BE2C (cell line): ENCODE measurements around the gene NACC2.
"Not testable (repeated sequence)": the region's sequence is repeated elsewhere in the genome, so short reads cannot be mapped to it uniquely, and the experiment has no call there.

ENCODE experiments used
- DNase-seq: peaks from one replicate; pipeline ENCODE4 v3.0.0-alpha.2; 2020
- H3K27me3 ChIP-seq: fragments of 250-450 bp; sonication (Bioruptor Pico); 2 replicates; pipeline ENCODE4 v1.5.1; 2020; ENCODE audit warnings: mild to moderate bottlenecking
- H3K36me3 ChIP-seq: fragments of 250-450 bp; sonication (Bioruptor Pico); 2 replicates; pipeline ENCODE4 v1.5.1; 2020; ENCODE audit warnings: mild to moderate bottlenecking
- H3K4me1 ChIP-seq: fragments of 250-450 bp; sonication (Bioruptor Pico); 2 replicates; pipeline ENCODE4 v1.5.1; 2020
- H3K4me3 ChIP-seq: 2 replicates; pipeline ENCODE4 v1.5.1; 2011; ENCODE audit warnings: low read depth, low read length
- H3K9me3 ChIP-seq: fragments of 250-450 bp; sonication (Bioruptor Pico); 2 replicates; pipeline ENCODE4 v1.5.1; 2020
- TF ChIP-seq, protein P1 (sequence below): IDR thresholded peaks from 2 replicates; pipeline ENCODE4 v1.5.1; 2012; ENCODE audit warnings: mild to moderate bottlenecking, low read depth, low read length

Gene NACC2

GRCh38 chr9:135968601-135969000 is 126.5 kb downstream of the NACC2 start:
- no peaks in the 10 kb centered on the region for H3K36me3 ChIP-seq
- no peaks in the 10 kb centered on the region for H3K9me3 ChIP-seq
- no peak for DNase-seq
- TF ChIP-seq, protein P1, sequence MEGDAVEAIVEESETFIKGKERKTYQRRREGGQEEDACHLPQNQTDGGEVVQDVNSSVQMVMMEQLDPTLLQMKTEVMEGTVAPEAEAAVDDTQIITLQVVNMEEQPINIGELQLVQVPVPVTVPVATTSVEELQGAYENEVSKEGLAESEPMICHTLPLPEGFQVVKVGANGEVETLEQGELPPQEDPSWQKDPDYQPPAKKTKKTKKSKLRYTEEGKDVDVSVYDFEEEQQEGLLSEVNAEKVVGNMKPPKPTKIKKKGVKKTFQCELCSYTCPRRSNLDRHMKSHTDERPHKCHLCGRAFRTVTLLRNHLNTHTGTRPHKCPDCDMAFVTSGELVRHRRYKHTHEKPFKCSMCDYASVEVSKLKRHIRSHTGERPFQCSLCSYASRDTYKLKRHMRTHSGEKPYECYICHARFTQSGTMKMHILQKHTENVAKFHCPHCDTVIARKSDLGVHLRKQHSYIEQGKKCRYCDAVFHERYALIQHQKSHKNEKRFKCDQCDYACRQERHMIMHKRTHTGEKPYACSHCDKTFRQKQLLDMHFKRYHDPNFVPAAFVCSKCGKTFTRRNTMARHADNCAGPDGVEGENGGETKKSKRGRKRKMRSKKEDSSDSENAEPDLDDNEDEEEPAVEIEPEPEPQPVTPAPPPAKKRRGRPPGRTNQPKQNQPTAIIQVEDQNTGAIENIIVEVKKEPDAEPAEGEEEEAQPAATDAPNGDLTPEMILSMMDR: no peak
- peaks cover 5% of the 10 kb centered on the region for H3K4me1 ChIP-seq
- H3K27me3 ChIP-seq: no peaks in the 10 kb centered on the region
- no peak overlapping the region for H3K4me3 ChIP-seq

GRCh38 chr9:135968083-135968476 is 127.0 kb downstream of the NACC2 start:
- Histone ChIP-seq H3K4me3 (no peak overlapping the region), H3K27me3 (no peaks in the 10 kb centered on the region), H3K4me1 (peaks cover 5% of the 10 kb centered on the region), H3K36me3 (no peaks in the 10 kb centered on the region), H3K9me3 (no peaks in the 10 kb centered on the region)
- TF ChIP-seq, protein P1: no peak
- no peak for DNase-seq

GRCh38 chr9:135966916-135967260 is 128.2 kb downstream of the NACC2 start:
- H3K4me1 ChIP-seq, H3K27me3 ChIP-seq, DNase-seq, H3K9me3 ChIP-seq, H3K4me3 ChIP-seq, H3K36me3 ChIP-seq: not testable (repeated sequence)

DNA sequence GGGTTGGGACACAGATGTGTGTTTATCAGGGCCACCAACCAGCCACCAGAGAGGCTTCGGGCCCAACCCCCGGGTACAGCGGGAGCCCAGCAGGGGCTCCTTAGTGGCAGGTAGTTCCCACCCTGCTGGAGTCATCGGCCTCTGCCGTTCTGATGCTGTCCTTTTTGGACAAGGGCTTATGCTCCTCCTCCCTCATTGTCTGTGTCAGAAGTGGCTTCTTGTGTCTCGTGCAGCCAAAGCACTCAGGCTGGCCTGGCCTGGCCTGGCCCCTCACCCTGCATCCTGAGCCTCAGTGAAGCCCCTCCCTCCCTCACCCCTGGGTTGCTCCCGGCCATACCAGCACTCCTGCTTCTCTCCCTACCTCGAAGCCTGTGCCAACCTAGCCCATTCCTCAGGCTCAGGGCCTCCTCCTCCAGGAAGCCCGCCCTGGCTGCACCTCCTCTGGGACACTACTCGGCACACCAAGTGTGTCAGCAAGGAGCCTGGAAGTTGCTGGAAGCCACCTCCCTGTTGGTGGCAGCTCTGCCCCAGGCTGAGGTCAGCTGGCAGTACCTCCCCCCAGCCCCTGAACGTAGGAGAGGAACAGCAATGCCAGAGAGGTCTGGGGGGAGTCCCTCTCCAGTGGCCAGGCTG is 129.8 kb downstream of the NACC2 start:
- Histone ChIP-seq H3K4me3 (no peak overlapping the region), H3K36me3 (no peaks in the 10 kb centered on the region), H3K4me1 (peaks cover 12% of the 10 kb centered on the region), H3K9me3 (no peaks in the 10 kb centered on the region), H3K27me3 (no peaks in the 10 kb centered on the region)
- TF ChIP-seq, protein P1: no peak
- no peak for DNase-seq

DNA sequence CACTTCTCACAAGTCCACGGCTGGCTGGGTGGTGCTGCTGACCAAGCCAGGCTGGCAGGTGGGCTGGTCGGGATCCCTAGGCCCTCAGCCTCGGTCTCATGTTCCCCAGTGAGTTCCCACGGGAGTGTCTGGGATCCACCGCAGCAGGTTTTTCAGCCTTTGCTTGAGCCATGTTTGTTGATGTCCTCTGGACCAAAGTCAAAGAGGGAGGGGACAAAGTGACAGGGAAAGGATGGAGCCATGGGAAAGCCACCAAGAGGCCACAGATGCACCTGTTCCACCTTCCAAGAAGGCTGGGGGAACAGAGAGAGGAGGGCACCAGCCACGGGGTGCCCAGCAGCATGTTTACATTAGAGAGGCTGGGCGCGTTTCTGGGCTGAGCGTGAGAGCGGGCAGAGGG is 131.2 kb downstream of the NACC2 start:
- Histone ChIP-seq H3K4me1 (peaks cover 12% of the 10 kb centered on the region), H3K9me3 (no peaks in the 10 kb centered on the region), H3K4me3 (no peak overlapping the region), H3K27me3 (no peaks in the 10 kb centered on the region), H3K36me3 (no peaks in the 10 kb centered on the region)
- TF ChIP-seq, protein P1: no peak
- no peak for DNase-seq

DNA sequence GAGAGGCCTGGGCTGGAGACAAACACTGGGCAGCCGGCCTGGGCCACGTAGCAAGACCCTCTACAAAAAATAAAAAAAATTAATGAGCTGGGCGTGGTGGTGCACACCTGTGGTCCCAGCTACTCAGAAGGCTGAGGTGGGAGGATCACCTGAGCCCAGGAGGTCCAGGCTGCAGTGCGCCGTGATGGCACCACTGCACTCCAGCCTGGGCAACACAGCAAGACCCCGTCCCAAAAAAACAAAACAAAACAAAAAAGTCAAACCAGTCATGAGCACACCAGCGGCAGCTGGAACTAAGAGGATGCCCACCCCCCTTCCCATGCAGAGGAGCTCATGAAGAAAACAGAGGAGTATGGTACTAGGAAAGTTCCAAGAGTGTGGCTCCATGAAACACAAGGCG is 131.8 kb downstream of the NACC2 start:
- Histone ChIP-seq H3K4me3 (no peak overlapping the region), H3K9me3 (no peaks in the 10 kb centered on the region), H3K4me1 (peaks cover 12% of the 10 kb centered on the region), H3K36me3 (no peaks in the 10 kb centered on the region), H3K27me3 (no peaks in the 10 kb centered on the region)
- DNase-seq: no peak
- TF ChIP-seq, protein P1: no peak
